Muscle of back (tissue), 11 donors: ENCODE data around the gene BRD4. TPM values are rescaled to one million over a fixed set of nuclear protein-coding genes. Genes with fewer than 3 reads are reported as not detected.
A peak's percentile ranks its signal among the peaks of the same experiment; 100 is the strongest.

Source experiments
- DNase-seq, 3 donors: peaks; one replicate each; pipeline versions ENCODE4 v3.0.0 to v3.0.0-alpha.2; 2013
- polyA plus RNA-seq, 10 donors: library from polyadenylated mRNA; unstranded; fragments of 120-200 nt; gene quantifications; one replicate each; pipeline ENCODE4 v1.2.1, GENCODE V29; 2013; ENCODE audit not compliant: insufficient read length in 10 of 10

The BRD4 gene
- polyA plus RNA-seq, 10 donors, result 31.3 to 48.9 (median 37.9) TPM

DNA sequence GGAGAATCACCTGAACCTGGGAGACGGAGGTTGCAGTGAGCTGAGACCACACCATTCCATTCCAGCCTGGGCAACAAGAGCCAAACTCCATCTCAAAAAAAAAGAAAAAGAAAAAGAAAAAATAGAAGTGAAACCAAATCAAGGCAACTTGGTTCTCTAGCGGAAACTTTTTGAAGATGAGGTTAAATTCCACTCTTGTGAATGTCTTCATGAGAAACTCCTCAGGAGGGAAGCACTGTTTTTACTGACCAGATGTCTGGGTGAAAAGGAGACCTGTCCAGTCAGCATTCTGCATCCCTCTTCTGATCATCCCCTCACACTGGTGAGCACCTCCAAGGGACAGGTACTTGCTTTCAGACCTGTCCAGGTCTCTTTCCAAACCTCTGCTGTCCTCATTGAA, 15.8 kb downstream of the BRD4 start:
- no peak for DNase-seq

- DNase-seq, result no peak
Observed at GRCh38 chr19:15315101-15315500, 17.2 kb downstream of the BRD4 start.

DNA sequence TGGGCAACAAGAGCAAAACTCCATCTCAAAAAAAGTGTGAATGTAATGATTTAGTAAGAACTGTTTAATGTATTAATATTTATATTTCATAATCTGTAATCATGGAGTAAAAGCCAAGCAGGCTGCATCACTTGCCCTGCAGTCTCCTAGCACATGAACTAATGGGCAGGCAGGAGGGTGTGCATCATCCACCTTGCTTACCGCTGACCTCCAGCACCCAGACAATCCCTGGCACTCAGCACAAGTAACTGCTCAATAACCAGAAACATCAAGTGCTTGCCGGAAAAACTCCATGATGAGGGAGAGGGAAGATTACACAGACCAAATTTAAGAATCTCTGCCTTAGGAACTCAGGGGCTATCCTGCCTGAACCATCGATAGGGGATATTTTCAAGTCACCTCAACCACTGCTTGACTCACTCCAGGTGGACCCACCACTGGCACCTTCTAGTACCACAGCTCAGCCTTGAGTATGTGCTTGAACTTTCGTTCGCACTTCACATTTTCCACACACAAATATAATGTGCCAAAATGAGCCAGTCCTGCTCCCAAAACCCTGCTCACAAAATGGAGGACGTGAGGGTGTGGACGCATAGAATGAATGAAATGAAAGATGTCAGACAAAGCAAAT, 18.6 kb downstream of the BRD4 start:
- DNase-seq, result no peak

GRCh38 chr19:15307169-15307568, 25.2 kb downstream of the BRD4 start:
- DNase-seq, result no peak

DNA sequence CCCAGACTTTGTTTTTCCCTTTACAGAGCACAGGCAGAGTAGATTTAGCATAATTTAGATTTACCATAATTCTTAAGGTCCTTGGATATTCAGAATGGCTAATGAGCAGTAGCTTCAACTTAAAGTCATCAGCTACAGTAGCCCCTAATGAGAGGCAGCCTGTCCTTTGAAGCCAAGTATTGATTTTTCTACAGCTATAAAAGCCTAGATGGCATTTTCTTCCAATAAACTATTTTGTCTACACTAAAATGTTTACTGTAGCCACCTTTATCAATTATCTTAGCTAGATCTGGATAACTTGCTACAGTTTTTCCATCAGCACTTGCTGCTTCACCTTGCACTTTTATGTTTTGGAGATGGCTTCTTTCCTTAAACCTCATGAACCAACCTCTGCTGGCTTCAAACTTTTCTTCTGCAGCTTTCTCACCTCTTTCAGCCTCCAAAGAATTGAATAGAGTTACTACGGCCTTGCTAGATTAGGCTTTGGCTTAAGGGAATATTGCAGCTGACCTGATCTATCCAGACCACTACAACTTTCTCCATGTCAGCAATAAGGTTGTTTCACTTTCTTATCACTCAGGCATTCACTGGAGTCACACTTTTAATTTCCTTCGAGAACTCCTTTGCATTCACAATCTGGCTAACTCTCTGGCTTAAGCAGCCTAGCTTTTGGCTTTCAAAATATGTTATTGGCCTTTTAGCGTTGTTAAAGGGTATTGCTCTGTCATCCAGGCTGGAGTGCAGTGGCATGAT, 26.6 kb downstream of the BRD4 start:
- no peak for DNase-seq

GRCh38 chr19:15304140-15304705, 28.1 kb downstream of the BRD4 start:
- DNase-seq, result peak in 2 of 3 donors; percentile 47 to 72

DNA sequence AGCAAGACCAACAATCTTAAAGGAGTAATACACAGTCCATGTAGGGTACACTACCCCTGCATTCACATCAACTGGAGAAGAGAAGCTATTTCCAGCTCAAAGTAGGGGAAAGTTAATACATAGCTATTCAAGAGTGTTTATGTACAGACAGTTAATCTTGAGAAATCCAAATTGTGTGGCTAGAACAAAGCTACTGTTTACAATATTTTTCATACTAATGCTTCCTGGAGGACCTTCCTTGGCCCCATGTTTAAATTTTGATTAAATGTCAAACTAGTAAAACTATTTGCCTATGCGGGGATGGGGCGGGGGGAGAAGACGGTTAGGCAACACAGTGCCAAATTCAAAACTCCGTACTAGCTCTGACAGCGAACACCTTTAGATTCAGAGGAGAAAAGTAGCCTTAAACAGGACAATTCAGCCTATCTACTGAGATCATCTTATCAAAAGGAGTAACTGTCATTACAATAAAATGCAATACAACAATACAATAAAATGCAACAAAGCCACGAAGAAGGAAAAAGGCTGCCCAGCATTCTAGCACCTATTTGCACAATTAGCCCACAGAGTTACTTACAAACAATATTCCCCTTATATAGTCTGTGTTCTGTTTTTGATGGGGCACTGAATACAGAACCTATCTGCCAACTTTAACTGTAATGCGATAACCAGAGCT, 29.1 kb downstream of the BRD4 start:
- DNase-seq, result no peak

DNA sequence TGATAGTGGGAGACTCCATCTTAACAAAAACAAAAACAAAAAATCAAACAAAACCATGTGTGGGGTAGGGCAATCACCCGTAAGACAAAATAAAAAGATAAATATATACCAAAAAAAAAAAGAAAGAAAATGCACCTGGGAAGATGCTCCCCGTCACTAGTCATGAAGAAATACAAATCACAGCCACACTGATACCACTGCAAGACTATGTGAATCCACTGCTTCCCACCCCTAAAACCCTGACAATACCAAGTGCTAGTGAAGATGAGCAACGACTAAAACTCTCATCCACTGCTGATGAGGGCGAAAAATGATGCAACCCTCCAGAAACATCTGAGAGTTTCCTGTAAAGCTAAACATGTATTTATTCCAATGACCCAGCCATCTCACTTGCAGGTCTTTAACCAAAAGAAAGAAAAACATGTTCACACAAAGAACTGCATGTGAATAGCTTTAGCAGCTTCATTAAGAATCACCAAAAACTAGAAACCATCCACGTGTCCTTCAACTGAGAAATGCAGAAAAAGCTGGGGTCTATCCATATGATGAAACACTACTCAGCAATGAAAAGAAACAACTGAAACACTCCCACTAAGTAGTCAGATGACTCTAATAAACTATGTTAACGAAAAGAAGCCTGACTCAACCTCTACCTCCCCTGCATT, 31.7 kb downstream of the BRD4 start:
- DNase-seq, result peak in 1 of 3 donors; percentile 62

DNA sequence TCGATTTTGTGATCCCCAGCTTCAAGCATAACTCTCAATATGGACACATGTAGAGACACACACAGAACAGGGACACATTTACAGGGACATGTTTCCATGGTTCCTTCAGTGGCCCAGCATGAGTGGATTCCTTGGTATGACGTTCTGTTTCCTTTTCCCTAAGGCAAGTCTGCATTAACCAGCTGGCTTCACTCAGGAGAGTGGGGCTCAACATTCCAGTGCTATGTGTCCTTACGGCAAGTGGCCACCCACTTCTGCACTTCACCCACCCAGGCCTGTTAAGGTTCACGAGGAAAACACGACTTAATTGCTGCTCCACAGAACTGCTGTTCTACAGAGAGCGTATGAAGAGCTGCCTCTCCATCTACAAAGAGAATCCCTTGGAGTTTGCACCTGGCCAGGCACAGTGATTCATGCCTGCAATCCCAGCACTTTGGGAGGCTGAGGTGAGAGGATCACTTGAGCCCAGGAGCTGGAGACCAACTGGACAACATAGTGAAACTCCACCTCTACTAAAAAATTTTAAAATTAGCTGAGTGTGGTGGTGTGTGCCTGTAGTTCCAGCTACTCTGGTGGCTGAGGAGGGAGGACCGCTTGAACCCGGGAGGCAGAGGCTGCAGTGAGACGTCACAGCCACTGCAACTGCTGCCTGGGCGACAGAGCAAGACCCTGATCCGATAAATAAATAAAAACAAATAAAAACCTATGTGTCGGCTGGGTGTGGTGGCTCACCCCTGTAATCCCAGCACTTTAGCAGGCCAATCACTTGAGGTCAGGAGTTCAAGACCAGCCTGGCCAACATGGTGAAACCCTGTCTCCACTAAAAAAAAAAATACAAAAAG, 32.5 kb downstream of the BRD4 start:
- no peak for DNase-seq

GRCh38 chr19:15298847-15299567, 33.3 kb downstream of the BRD4 start:
- no peak for DNase-seq

DNA sequence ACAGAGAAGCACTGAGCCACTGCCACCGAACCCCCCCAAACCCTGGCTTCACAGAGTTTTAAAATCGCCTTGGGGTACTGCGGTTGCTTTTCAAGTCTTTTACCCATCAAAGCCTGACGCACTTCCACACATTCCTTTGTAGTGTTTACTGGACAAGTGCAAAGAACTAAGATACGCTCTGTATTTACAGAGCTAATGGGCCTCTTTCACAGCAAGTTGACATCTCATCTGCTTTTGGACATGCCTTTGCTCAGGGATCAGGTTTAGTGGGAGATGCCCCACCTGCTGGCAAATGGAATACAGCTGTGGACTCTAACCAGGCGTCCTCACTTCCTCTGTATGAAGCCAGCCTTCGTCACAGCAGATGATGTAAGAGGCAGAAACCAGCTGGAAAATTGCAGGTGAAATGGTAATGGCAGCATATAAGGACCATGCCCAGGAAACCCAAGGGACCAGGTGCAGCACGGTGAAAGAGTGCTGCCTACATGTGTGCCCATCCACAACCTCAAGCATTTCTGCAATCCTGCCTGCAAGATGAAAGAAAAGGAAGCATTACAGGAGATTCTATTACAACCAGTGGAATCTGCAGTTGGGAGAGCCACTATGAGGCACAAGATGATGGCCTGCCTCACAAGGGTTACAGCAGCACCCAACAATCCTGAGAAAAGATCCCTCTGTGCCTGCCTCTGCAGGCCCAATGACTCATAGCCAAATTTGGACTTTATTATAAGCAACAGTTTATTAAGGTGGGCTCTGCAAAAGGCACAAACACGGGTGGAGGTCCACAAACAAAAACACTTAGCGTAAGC, 34.7 kb downstream of the BRD4 start:
- no peak for DNase-seq

GRCh38 chr19:15296841-15297415, 35.4 kb downstream of the BRD4 start:
- no peak for DNase-seq

DNA sequence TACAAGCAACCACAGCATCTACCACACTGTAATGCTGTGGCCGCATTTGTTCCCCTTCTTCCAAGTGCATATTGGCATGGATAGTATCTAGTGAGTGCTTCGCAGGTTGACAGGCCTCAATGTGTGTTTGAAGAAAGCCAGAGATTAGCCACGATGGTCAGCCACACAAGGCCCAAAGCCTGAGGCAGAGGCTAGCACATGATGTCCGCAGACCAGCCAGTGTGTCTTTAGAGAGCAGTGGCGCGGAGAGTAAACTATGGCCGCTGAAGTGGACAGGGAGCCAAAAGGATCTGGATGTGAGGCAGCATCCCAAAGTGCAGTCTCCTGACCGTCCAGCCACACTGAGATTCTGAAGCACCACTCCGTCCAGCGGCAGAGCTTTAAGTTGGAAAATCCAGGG, 36.0 kb downstream of the BRD4 start:
- no peak for DNase-seq

- DNase-seq, result no peak
Observed at GRCh38 chr19:15294561-15294990, 37.8 kb downstream of the BRD4 start.

GRCh38 chr19:15293781-15294491, 38.4 kb downstream of the BRD4 start:
- DNase-seq, result peak in 1 of 3 donors; percentile 71

DNA sequence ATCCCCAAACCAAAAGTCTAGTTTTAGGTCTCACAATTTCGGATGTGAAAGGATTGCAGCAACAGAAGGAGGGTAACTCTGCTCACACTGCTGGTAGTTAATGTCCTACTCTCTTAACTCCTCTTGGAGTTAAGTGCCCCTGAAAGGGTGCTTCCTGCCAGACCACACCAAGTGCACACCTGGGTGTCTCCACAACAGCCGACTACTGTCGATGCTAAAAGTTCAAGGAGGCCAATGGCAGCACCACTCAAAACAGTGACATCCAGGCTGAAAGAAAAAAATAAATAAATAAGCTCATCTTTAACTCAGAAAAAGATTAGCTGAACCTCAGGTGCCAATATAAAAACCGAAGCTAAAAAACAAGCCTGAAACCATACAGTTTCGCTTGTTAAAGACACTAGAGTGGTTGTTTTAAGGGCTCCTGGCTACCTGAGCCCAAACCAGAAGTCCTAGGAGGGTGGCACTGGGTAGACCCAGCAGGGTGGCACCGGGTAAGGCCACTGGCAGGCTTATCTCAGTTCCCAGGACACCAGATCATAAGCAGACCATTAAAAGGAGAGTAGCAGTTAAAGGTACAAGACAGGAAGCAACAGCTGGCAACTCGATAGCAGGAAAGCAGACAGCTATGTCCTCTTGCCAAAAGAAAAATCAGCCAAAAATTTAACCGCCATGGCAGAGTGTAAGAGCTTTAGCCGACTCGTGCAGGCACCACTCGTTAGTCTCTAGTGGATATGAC, 39.3 kb downstream of the BRD4 start:
- DNase-seq, result peak in 2 of 3 donors; percentile 42 to 64

- DNase-seq, result no peak
Observed at GRCh38 chr19:15292140-15292539, 40.2 kb downstream of the BRD4 start.

GRCh38 chr19:15291548-15292021, 40.8 kb downstream of the BRD4 start:
- DNase-seq, result no peak
